ENCODE data around the gene TRIM45.

GRCh38 chr1:117166076-117166475, 44.5 kb upstream of the TRIM45 start:
- TF ChIP-seq CTCF (IDR thresholded peaks at IDR 0.05) (no peak), EP300 (IDR thresholded peaks at IDR 0.05) (no peak), POLR2A (IDR thresholded peaks at IDR 0.05) (no peak), POLR2AphosphoS5 (IDR thresholded peaks at IDR 0.05) (no peak)

All from upper lobe of left lung (tissue), 4 donors.